Aorta (tissue), 5 donors: ENCODE measurements around the gene RALGPS1. TPM values are rescaled to one million over a fixed set of nuclear protein-coding genes. Genes with fewer than 3 reads are reported as not detected.

Source experiments
- ATAC-seq: fragments of 200-7000 bp; cut with Tn5 transposase; one replicate; pipeline ENCODE4 v1.9.1; 2022; ENCODE audit warnings: moderate library complexity; ENCODE audit not compliant: low FRiP score
- DNase-seq, 2 donors: peaks; one replicate each; pipeline ENCODE4 v3.0.0-alpha.2; 2020
- H3K27ac ChIP-seq, 2 donors: one replicate each; pipeline ENCODE4 v1.5.1; 2013; ENCODE audit warnings: low read length in 2 of 2, mild to moderate bottlenecking in 2 of 2, moderate library complexity in 2 of 2, control low read depth in 1 of 2, inconsistent platforms in 1 of 2, low read depth in 1 of 2
- H3K27me3 ChIP-seq, 2 donors: one replicate each; pipeline ENCODE4 v1.6.1; 2013; ENCODE audit warnings: control low read depth in 1 of 2, low read length in 1 of 2, mild to moderate bottlenecking in 1 of 2, moderate library complexity in 1 of 2; ENCODE audit not compliant: insufficient read depth in 2 of 2, control insufficient read depth in 1 of 2
- H3K36me3 ChIP-seq, 2 donors: one replicate each; pipeline ENCODE4 v1.6.1; 2013; ENCODE audit warnings: control low read depth in 1 of 2, low read length in 1 of 2, mild to moderate bottlenecking in 1 of 2; ENCODE audit not compliant: insufficient read depth in 2 of 2, control insufficient read depth in 1 of 2
- H3K4me1 ChIP-seq, 2 donors: one replicate each; pipeline ENCODE4 v1.6.1; 2013; ENCODE audit warnings: low read length in 2 of 2, control low read depth in 1 of 2, mild to moderate bottlenecking in 1 of 2, moderate library complexity in 1 of 2; ENCODE audit not compliant: insufficient read depth in 2 of 2, control insufficient read depth in 1 of 2
- H3K4me3 ChIP-seq, 2 donors: one replicate each; pipeline ENCODE4 v1.5.1; 2013; ENCODE audit warnings: low read length in 2 of 2, control low read depth in 1 of 2, mild to moderate bottlenecking in 1 of 2
- H3K9me3 ChIP-seq: one replicate; pipeline ENCODE4 v1.6.1; 2013; ENCODE audit warnings: mild to moderate bottlenecking, low read length; ENCODE audit not compliant: control insufficient read depth
- WGBS, 2 donors: extraction: QIAGEN DNeasy Blood & Tissue Kit; methylation state at CpG; one replicate each; pipeline ENCODE4 v1.1.7; 2013; 5-methylcytosine and 5-hydroxymethylcytosine counted together
- intact Hi-C, 2 donors: fragments of 100-400 bp; cut with DNase I; formaldehyde crosslinking; loops; one replicate each; pipeline versions ENCODE4 v1.14.2 to v1.15.0; 2022
- polyA plus RNA-seq, 2 donors: library from polyadenylated mRNA; stranded (reverse); fragments of 200-250 nt; gene quantifications; one replicate each; pipeline ENCODE4 v1.2.3, GENCODE V29; 2013
- total RNA-seq, 2 donors: library from RNA; stranded (reverse); fragmentation: NEBNext Ultra II Directional; extraction: Animal tissue kit (Norgen Biotek cat#: 25700); gene quantifications; one replicate each; pipeline ENCODE4 v1.2.1, GENCODE V29; 2021
- donor health status: healthy with polysubstance abuse.
- donor health status: Bipolar disorder and iron deficiency.
- donor health status: DM: no; HTN: no; CAD: no.
- donor health status: DM: no; HTN: no; CAD: no.
- donor health status: DM: yes; HTN: yes; CAD: no.

RALGPS1 gene
- total and polyA plus RNA-seq, 4 donors: 2.0 to 19.7 (median 8.3) TPM

DNA sequence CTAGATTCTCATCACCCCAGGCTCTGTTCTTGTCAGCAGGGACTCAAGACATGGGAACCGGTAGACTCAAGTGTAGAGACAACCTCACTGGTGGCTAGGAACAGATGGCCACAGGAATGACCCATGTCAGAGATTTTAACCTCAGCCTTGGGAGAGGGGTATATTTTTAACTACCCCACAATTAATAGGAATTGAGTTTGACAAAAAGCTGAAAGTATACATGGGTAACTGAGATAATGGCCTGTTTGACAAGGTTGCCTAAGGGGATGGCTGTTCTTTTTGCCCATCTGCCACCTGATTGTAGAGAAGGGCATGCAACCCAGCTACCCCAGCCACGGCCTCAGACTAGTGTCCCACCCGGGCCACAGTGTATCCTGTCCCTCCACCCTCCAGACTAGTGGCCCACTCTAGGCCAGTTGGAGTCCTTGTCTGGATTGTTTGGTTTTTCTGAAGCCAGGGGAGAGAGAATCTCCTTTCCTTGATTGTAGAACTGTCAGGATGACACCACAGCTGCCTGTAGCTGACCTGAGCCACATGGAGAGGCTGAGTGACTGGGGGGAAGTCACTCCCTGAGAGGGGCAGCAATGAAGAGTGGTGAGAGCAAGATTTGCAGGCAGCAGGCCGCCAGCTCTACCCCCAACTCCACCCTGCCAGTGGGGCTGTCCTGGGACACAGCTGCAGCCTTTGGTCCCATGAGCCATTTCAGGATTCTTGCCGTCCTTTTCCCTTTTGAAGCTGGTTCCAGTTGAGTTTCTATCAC, 222.5 kb downstream of the RALGPS1 start:
- no peak for DNase-seq
- intact Hi-C loops: no loop called here

DNA sequence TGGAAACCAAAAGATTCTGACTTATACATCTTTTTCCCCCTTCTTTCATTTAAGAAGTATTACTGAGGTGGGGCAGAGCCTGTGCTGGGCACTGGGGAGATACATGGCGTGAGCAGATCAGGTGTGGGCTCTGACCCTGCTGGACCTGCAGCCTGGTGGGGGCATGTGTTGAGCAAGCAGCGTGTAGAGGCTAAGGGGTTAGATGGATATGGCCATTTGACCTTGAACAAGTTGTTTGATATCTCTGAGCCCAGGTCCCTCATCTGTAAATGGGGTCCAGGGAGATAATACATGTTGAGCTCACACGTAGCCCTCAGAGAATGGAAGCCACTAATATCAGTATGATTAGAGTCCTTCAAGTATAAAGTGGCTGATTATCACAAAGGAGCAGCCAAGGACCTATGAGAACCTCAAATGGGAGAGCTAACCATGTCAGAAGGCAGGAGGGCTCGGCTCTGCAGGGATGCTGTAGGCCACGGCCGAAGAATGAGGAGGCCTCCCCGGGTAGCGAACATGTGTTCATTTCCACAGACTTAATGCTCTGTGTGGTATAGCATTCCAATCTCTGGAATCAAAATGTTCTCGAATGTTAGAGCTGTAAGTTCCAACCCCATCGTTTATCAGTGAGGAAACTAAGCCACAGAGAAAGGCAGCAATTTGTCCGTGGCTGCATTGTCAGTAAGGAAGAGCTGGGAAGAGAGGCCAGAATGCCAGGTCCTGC, 223.2 kb downstream of the RALGPS1 start:
- peak in 1 of 2 donors; percentile 39 for DNase-seq
- WGBS, 2 donors: 95% methylated on average over 11 of the region's 11 CpGs

More for the DNA sequence above, 222.5 kb downstream of the RALGPS1 start:
- peaks cover 0 to 6% of the 10 kb centered on the region in 2 donors for H3K4me1 ChIP-seq
- H3K27me3 ChIP-seq: no peaks in the 10 kb centered on the region
- H3K27ac ChIP-seq: no peak overlapping the region
- H3K9me3 ChIP-seq: no peaks in the 10 kb centered on the region
- no peaks in the 10 kb centered on the region for H3K36me3 ChIP-seq
- 95 to 97% methylated on average over 5 of the region's 5 CpGs for WGBS, 2 donors
- no peak for ATAC-seq
- no peak overlapping the region for H3K4me3 ChIP-seq

DNA sequence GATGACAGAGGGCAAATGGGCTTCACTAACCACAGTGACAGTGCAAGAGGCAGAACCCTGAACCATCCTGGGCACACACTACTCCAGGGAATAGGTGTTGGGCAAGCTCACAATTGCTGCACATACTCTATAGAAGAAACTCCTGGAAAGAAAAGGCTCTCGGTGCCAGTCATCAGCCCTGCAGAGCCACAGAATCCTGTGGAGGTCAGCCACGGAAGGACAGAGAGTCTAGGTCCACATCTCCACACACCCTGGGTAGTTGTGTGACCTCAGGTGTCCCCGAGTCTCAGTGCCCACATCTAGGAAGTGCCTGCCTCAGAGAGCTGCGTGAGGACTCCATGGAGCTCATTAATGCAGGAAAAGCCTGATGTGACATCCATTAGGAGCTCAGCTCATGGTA, 223.9 kb downstream of the RALGPS1 start:
- H3K27me3 ChIP-seq: no peaks in the 10 kb centered on the region
- H3K4me3 ChIP-seq: no peak overlapping the region
- intact Hi-C loops: no loop called here
- no peak for ATAC-seq
- no peak overlapping the region for H3K27ac ChIP-seq
- peaks cover 0 to 4% of the 10 kb centered on the region in 2 donors for H3K4me1 ChIP-seq
- H3K36me3 ChIP-seq: no peaks in the 10 kb centered on the region
- no peak for DNase-seq
- WGBS, 2 donors: 94 to 97% methylated on average over 4 of the region's 4 CpGs
- no peaks in the 10 kb centered on the region for H3K9me3 ChIP-seq

More for the DNA sequence above, 223.2 kb downstream of the RALGPS1 start:
- H3K4me3 ChIP-seq: no peak overlapping the region
- no peaks in the 10 kb centered on the region for H3K27me3 ChIP-seq
- H3K36me3 ChIP-seq: no peaks in the 10 kb centered on the region
- H3K27ac ChIP-seq: no peak overlapping the region
- H3K4me1 ChIP-seq: peaks cover 0 to 6% of the 10 kb centered on the region in 2 donors
- intact Hi-C loops: no loop called here
- ATAC-seq: no peak
- no peaks in the 10 kb centered on the region for H3K9me3 ChIP-seq

DNA sequence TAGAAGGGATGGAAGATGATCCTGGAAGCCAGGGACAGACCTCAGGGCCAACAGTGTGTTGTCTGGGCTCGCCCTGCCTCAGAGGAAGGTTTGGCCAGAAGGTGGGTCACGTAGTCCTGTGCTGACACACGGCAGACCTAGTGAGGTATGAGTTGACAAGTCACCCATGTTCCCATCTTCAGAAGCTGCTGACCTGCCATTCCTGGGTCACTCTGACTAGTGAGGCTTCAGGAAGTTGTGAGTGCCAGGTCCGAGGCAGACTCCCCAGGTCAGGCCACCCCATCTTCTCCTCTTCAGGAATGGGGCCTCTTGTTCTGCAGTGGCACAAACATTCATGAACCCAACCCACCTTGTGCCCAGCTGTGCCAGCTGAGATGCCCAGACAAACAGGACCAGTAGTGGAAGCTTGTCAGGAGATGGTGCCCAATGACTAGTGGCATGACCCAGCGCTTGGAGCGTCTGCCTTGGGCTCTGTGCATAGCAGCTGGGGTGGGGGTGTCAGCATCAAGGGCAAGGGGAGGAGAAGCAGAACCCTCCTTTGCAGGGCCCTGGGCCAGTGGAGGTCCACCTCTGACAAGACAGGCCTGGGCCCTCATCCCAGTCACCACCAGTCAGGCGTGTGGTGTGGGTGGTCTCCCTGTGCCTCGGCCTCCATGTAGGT, 224.6 kb downstream of the RALGPS1 start:
- intact Hi-C loops: no loop called here
- H3K27me3 ChIP-seq: no peaks in the 10 kb centered on the region
- no peak overlapping the region for H3K27ac ChIP-seq
- ATAC-seq (no peak), DNase-seq (peak in 1 of 2 donors; percentile 37)
- H3K4me1 ChIP-seq: peaks cover 0 to 4% of the 10 kb centered on the region in 2 donors
- H3K4me3 ChIP-seq: no peak overlapping the region
- WGBS, 2 donors: 96 to 98% methylated on average over 8 of the region's 8 CpGs
- H3K9me3 ChIP-seq: no peaks in the 10 kb centered on the region
- H3K36me3 ChIP-seq: no peaks in the 10 kb centered on the region

DNA sequence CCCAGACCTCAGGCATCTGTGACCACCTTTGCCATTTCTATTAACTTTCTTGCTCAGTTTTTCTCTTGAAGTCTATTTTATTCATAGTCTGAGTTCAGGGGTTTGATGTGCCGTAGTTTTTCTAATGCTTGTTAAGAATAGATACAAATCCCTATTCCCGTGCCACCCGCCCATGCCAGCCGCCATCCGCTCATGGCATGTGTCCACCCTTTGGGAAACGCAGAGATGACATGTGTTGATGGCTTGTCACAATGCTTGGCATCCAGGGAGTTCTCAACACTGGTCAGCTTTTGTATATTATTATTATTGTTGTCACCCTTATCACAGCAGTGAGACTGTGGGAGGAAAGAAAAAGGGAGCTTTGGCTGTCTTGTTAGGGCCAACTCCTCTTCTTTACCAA, 225.2 kb downstream of the RALGPS1 start:
- DNase-seq: no peak
- Histone ChIP-seq H3K4me1 (peaks cover 0 to 4% of the 10 kb centered on the region in 2 donors), H3K4me3 (no peak overlapping the region), H3K9me3 (no peaks in the 10 kb centered on the region), H3K27ac (no peak overlapping the region), H3K27me3 (no peaks in the 10 kb centered on the region), H3K36me3 (no peaks in the 10 kb centered on the region)
- intact Hi-C loops: loop anchor here in 1 of 2 donors (5.0 kb wide), 1 partner anchor 43 kb away; no protein-coding TSS in a partner anchor
- ATAC-seq: no peak
- WGBS, 2 donors: 91% methylated on average over 6 of the region's 6 CpGs

DNA sequence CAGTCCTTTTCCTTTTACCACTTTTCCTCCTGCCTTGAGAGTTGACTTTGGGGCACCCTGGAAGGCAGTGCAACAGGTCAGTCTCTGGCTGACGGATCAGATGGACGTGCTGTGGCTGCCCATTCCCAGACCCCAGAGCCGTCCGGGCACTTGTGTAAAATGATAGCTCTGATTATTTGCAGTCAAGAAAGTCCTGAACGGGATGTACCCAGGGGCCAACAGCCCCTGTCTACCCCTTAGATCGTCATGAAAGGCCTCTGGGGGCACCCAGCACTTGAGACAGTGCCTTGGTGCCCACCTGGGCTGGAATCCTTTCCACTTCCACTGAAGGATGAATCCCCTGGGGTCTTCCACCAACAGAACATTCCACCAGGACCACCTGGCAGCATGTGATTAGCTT, 225.6 kb downstream of the RALGPS1 start:
- no peaks in the 10 kb centered on the region for H3K27me3 ChIP-seq
- H3K4me3 ChIP-seq: no peak overlapping the region
- ATAC-seq: no peak
- intact Hi-C loops: loop anchor here in 1 of 2 donors (5.0 kb wide), 1 partner anchor 42 kb away; no protein-coding TSS in a partner anchor
- H3K9me3 ChIP-seq: no peaks in the 10 kb centered on the region
- peak in 1 of 2 donors; percentile 34 for DNase-seq
- WGBS, 2 donors: 96 to 97% methylated on average over 6 of the region's 6 CpGs
- peaks cover 0 to under 1% of the 10 kb centered on the region in 2 donors for H3K4me1 ChIP-seq
- H3K36me3 ChIP-seq: no peaks in the 10 kb centered on the region
- H3K27ac ChIP-seq: no peak overlapping the region

DNA sequence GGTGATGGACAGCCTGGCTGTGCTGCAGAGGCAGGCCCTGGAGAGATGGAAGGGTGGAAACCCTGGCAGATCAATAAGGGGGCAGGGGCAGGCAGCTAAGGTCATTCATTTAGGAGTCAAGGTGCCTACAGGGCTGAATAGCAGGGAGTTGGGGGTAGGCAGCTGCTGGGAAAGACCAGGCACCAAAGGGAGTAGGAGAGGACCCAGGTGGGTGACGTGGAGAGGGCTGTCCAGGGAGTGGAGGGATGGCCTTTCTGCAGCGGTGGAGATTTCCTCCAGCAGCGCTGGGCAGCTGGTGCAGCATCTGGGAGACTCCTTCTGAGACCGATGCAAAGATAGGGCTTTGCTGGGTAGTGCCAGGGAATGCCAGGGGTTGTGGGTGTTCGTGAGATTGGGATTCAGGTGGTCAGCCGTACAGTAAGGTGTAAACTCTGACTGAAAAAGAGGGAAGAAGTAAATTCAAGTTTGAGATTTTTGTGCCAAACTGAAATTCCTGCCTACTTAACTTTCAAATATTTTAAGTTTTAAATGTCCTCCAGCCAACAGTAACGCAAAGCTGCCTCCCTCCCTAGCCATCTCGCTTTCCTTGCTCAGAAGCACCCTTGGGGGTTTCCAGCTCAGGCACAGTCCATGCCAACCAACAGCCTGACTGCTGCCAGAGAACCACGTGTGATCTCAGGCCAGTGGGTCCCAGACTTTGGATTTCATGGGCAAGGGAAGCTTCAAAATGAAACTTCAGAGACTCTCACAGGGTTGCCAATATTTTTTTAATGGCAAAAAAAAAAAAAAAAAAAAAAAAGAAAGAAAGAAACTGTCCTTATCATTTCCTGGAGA, 226.5 kb downstream of the RALGPS1 start:
- ATAC-seq (no peak), DNase-seq (peak in 1 of 2 donors; percentile 71)
- H3K9me3 ChIP-seq: no peaks in the 10 kb centered on the region
- H3K27ac ChIP-seq: no peak overlapping the region
- no peaks in the 10 kb centered on the region for H3K4me1 ChIP-seq
- intact Hi-C loops: loop anchor here in 1 of 2 donors (5.0 kb wide), 1 partner anchor 41 kb away; no protein-coding TSS in a partner anchor
- no peaks in the 10 kb centered on the region for H3K27me3 ChIP-seq
- no peaks in the 10 kb centered on the region for H3K36me3 ChIP-seq
- WGBS, 2 donors: 13 to 23% methylated on average over 9 of the region's 9 CpGs
- no peak overlapping the region for H3K4me3 ChIP-seq

DNA sequence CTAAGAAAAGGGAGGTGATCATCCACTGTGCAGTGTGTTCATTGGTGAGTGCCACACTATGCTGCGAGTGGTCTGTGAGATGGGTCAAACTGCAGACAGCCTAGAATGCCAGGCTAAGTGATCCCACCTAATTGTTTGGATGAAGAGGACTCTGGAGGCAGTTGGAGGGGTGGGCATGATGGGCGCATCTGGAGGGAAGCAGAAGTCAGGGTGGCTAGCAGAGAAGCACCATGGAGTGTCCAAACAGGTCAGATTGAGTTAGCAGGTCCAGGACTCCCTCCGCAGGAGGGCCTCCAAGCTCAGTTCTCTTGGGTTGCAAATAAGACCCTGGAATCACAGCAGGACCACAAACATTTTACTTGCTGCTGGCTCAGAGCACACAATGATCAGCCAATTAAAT, 227.7 kb downstream of the RALGPS1 start:
- H3K36me3 ChIP-seq: no peaks in the 10 kb centered on the region
- no peaks in the 10 kb centered on the region for H3K27me3 ChIP-seq
- peak in 1 of 2 donors; percentile 33 for DNase-seq
- H3K9me3 ChIP-seq: no peaks in the 10 kb centered on the region
- intact Hi-C loops: loop anchor here in 1 of 2 donors (5.0 kb wide), 1 partner anchor 40 kb away; no protein-coding TSS in a partner anchor
- WGBS, 2 donors: 94 to 97% methylated on average over 3 of the region's 3 CpGs
- no peak overlapping the region for H3K27ac ChIP-seq
- no peaks in the 10 kb centered on the region for H3K4me1 ChIP-seq
- H3K4me3 ChIP-seq: no peak overlapping the region
- no peak for ATAC-seq
